Fibroblast of lung (primary cell): ENCODE measurements around the gene ZDHHC14. TPM values are rescaled to one million over a fixed set of nuclear protein-coding genes. Genes with fewer than 3 reads are reported as not detected.

Source experiments
- DNase-seq, 2 donors: peaks; one replicate each; pipeline versions ENCODE4 v3.0.0 to v3.0.0-alpha.2; 2010; ENCODE audit warnings: low read depth in 2 of 2
- H2AFZ ChIP-seq: 2 replicates; pipeline ENCODE4 v1.5.1; 2012; ENCODE audit warnings: low read length, control low read depth, inconsistent platforms
- H3K27ac ChIP-seq: 2 replicates; pipeline ENCODE4 v1.5.1; 2011; ENCODE audit warnings: low read length, control low read depth; ENCODE audit not compliant: insufficient read depth
- H3K27me3 ChIP-seq: 2 replicates; pipeline ENCODE4 v1.5.1; 2011; ENCODE audit warnings: mild to moderate bottlenecking, low read length; ENCODE audit not compliant: control insufficient read depth, insufficient read depth
- H3K36me3 ChIP-seq: 2 replicates; pipeline ENCODE4 v1.5.1; 2011; ENCODE audit warnings: low read length; ENCODE audit not compliant: control insufficient read depth, insufficient read depth
- H3K4me1 ChIP-seq: 2 replicates; pipeline ENCODE4 v1.5.1; 2011; ENCODE audit warnings: low read length; ENCODE audit not compliant: control insufficient read depth, insufficient read depth; ENCODE audit errors: extremely low read depth
- H3K4me2 ChIP-seq: 2 replicates; pipeline ENCODE4 v1.5.1; 2011; ENCODE audit warnings: low read length, control low read depth; ENCODE audit not compliant: insufficient read depth; ENCODE audit errors: extremely low read depth
- H3K4me3 ChIP-seq, 4 experiments: fragments of 200-600 bp in 1 of 4; sonication (generic) in 1 of 4; replicated peaks in 1 of 4; 2 replicates each; pipeline ENCODE4 v1.5.1; 2011 to 2016; ENCODE audit warnings: low read length in 4 of 4, low read depth in 3 of 4, mild to moderate bottlenecking in 3 of 4, control low read depth in 2 of 4, inconsistent platforms in 1 of 4, mixed read lengths in 1 of 4; ENCODE audit not compliant: insufficient read depth in 1 of 4; ENCODE audit errors: control extremely low read depth in 1 of 4
- H3K79me2 ChIP-seq: 2 replicates; pipeline ENCODE4 v1.5.1; 2012; ENCODE audit warnings: mild to moderate bottlenecking, low read length, inconsistent platforms; ENCODE audit not compliant: control insufficient read depth, insufficient read depth
- H3K9ac ChIP-seq: 2 replicates; pipeline ENCODE4 v1.5.1; 2011; ENCODE audit warnings: mild to moderate bottlenecking, low read length, control low read depth; ENCODE audit not compliant: insufficient read depth
- H3K9me3 ChIP-seq: 2 replicates; pipeline ENCODE4 v1.5.1; 2012; ENCODE audit warnings: low read depth, low read length; ENCODE audit not compliant: control insufficient read depth, insufficient read depth
- H4K20me1 ChIP-seq: 2 replicates; pipeline ENCODE4 v1.5.1; 2011; ENCODE audit warnings: low read length; ENCODE audit not compliant: control insufficient read depth, insufficient read depth; ENCODE audit errors: extremely low read depth
- CTCF ChIP-seq, 2 donors: IDR thresholded peaks in 1 of 2; conservative IDR thresholded peaks in 1 of 2; 1 replicate in 1 of 2; 2 replicates in 1 of 2; pipeline ENCODE4 v1.5.1; 2011 to 2012; ENCODE audit warnings: low read length in 2 of 2, control low read depth in 1 of 2, inconsistent platforms in 1 of 2, low read depth in 1 of 2, mild to moderate bottlenecking in 1 of 2
- EZH2 ChIP-seq: IDR thresholded peaks from 2 replicates; pipeline ENCODE4 v1.5.1; 2012; ENCODE audit warnings: low read length, control low read depth, mild to moderate bottlenecking; ENCODE audit errors: missing control alignments
- polyA plus RNA-seq, 2 donors: library from polyadenylated mRNA; depleted of rRNA in 1 of 2; stranded (reverse) in 1 of 2; unstranded in 1 of 2; fragments of >200 nt; gene quantifications; 2 replicates each; pipeline ENCODE4 v1.2.1, GENCODE V29; 2011 to 2012; ENCODE audit warnings: missing spikeins in 1 of 2
- total RNA-seq: library from RNA; depleted of rRNA; stranded (reverse); fragments of >200 nt; gene quantifications from 2 replicates; pipeline ENCODE4 v1.2.1, GENCODE V29; 2014

ZDHHC14 gene
- total and polyA plus RNA-seq, 2 donors (not counting 1 experiment from before 2014, with no cell fraction given), result 1.7 to 3.5 TPM

- Histone ChIP-seq H3K9ac (no peak overlapping the region), H3K9me3 (no peaks in the 10 kb centered on the region), H3K4me1 (no peaks in the 10 kb centered on the region), H3K79me2 (no peaks in the 10 kb centered on the region), H3K27ac (no peak overlapping the region), H3K36me3 (no peaks in the 10 kb centered on the region), H2AFZ (no peak overlapping the region), H3K4me2 (no peak overlapping the region), H3K4me3 (no peak overlapping the region), H3K27me3 (no peaks in the 10 kb centered on the region), H4K20me1 (no peaks in the 10 kb centered on the region)
- no peak for DNase-seq
- no peak for TF ChIP-seq EZH2
- no peak for TF ChIP-seq CTCF (conservative IDR thresholded peaks at IDR 0.05 in 1 of 2, IDR thresholded peaks at IDR 0.05 in 1 of 2; ENCODE audit: low read depth in 1 of 2, low read length in 2 of 2)
Observed at GRCh38 chr6:157552081-157552747, 171.2 kb downstream of the ZDHHC14 start.

- Histone ChIP-seq H3K4me1 (no peaks in the 10 kb centered on the region), H3K9ac (no peak overlapping the region), H3K27me3 (no peaks in the 10 kb centered on the region), H3K79me2 (no peaks in the 10 kb centered on the region), H3K36me3 (no peaks in the 10 kb centered on the region), H3K27ac (no peak overlapping the region), H3K4me2 (no peak overlapping the region), H2AFZ (no peak overlapping the region), H3K9me3 (no peaks in the 10 kb centered on the region), H4K20me1 (no peaks in the 10 kb centered on the region), H3K4me3 (no peak overlapping the region)
- DNase-seq, result no peak
- no peak for TF ChIP-seq CTCF (conservative IDR thresholded peaks at IDR 0.05 in 1 of 2, IDR thresholded peaks at IDR 0.05 in 1 of 2; ENCODE audit: low read depth in 1 of 2, low read length in 2 of 2)
- no peak for TF ChIP-seq EZH2
Observed at GRCh38 chr6:157552820-157553485, 172.0 kb downstream of the ZDHHC14 start.

GRCh38 chr6:157554747-157555146 is 173.8 kb downstream of the ZDHHC14 start:
- Histone ChIP-seq H3K9ac (no peak overlapping the region), H3K4me2 (no peak overlapping the region), H3K27me3 (no peaks in the 10 kb centered on the region), H3K9me3 (no peaks in the 10 kb centered on the region), H3K4me3 (no peak overlapping the region), H4K20me1 (no peaks in the 10 kb centered on the region), H3K27ac (no peak overlapping the region), H3K79me2 (no peaks in the 10 kb centered on the region), H3K4me1 (no peaks in the 10 kb centered on the region), H2AFZ (no peak overlapping the region), H3K36me3 (no peaks in the 10 kb centered on the region)
- no peak for DNase-seq
- TF ChIP-seq CTCF (conservative IDR thresholded peaks at IDR 0.05 in 1 of 2, IDR thresholded peaks at IDR 0.05 in 1 of 2; ENCODE audit: low read depth in 1 of 2, low read length in 2 of 2) (no peak), EZH2 (no peak)
